Activated naive CD8-positive, alpha-beta T cell (primary cell): ENCODE measurements around the gene DEFB132.
A peak's percentile ranks its signal among the peaks of the same experiment; 100 is the strongest.
"Not testable (repeated sequence)": the region's sequence is repeated elsewhere in the genome, so short reads cannot be mapped to it uniquely, and the experiment has no call there.

Source experiments
- H3K27ac Mint-ChIP-seq: one replicate; pipeline ENCODE4 v1.8.0; 2021; ENCODE audit warnings: mixed read lengths
- H3K27me3 Mint-ChIP-seq: one replicate; pipeline ENCODE4 v1.8.0; 2021; ENCODE audit warnings: mixed read lengths
- H3K36me3 Mint-ChIP-seq: one replicate; pipeline ENCODE4 v1.8.0; 2021; ENCODE audit warnings: mixed read lengths
- H3K4me1 Mint-ChIP-seq: one replicate; pipeline ENCODE4 v1.8.0; 2021; ENCODE audit warnings: low read depth, mixed read lengths
- H3K4me3 Mint-ChIP-seq: one replicate; pipeline ENCODE4 v1.8.0; 2021; ENCODE audit warnings: mild to moderate bottlenecking, mixed read lengths
- H3K9me3 Mint-ChIP-seq: one replicate; pipeline ENCODE4 v1.8.0; 2021; ENCODE audit warnings: low read depth, mixed read lengths

The DEFB132 gene

GRCh38 chr20:242905-243304, 14.6 kb upstream of the DEFB132 start:
- Mint-ChIP-seq H3K4me3 (no peak overlapping the region), H3K27ac (no peak overlapping the region), H3K36me3 (no peaks in the 10 kb centered on the region), H3K27me3 (no peaks in the 10 kb centered on the region), H3K9me3 (no peaks in the 10 kb centered on the region), H3K4me1 (peaks cover 8% of the 10 kb centered on the region)

- no peaks in the 10 kb centered on the region for H3K27me3 Mint-ChIP-seq
- H3K4me3 Mint-ChIP-seq: no peak overlapping the region
- no peaks in the 10 kb centered on the region for H3K9me3 Mint-ChIP-seq
- no peak overlapping the region for H3K27ac Mint-ChIP-seq
- H3K36me3 Mint-ChIP-seq: no peaks in the 10 kb centered on the region
- peaks cover 8% of the 10 kb centered on the region for H3K4me1 Mint-ChIP-seq
Observed at GRCh38 chr20:251354-251753, 6.2 kb upstream of the DEFB132 start.

- Mint-ChIP-seq H3K9me3 (no peaks in the 10 kb centered on the region), H3K4me3 (no peak overlapping the region), H3K4me1 (peaks cover 8% of the 10 kb centered on the region), H3K36me3 (no peaks in the 10 kb centered on the region), H3K27ac (no peak overlapping the region), H3K27me3 (no peaks in the 10 kb centered on the region)
Observed at GRCh38 chr20:252801-253200, 4.7 kb upstream of the DEFB132 start.

GRCh38 chr20:253447-253846, 4.1 kb upstream of the DEFB132 start:
- not testable (repeated sequence) for H3K36me3 Mint-ChIP-seq, H3K27me3 Mint-ChIP-seq, H3K9me3 Mint-ChIP-seq, H3K27ac Mint-ChIP-seq, H3K4me3 Mint-ChIP-seq
- H3K4me1 Mint-ChIP-seq: peaks cover 10% of the 10 kb centered on the region

GRCh38 chr20:258269-258858, 840 bp downstream of the DEFB132 start:
- H3K4me1 Mint-ChIP-seq: peaks cover 10% of the 10 kb centered on the region
- peak overlapping the region; percentile 11 for H3K27ac Mint-ChIP-seq
- no peaks in the 10 kb centered on the region for H3K27me3 Mint-ChIP-seq

GRCh38 chr20:258963-259362, 1.4 kb downstream of the DEFB132 start:
- Mint-ChIP-seq H3K36me3 (no peaks in the 10 kb centered on the region), H3K9me3 (no peaks in the 10 kb centered on the region), H3K27me3 (no peaks in the 10 kb centered on the region), H3K27ac (no peak overlapping the region), H3K4me3 (no peak overlapping the region), H3K4me1 (peaks cover 10% of the 10 kb centered on the region)

More at GRCh38 chr20:258269-258858, 840 bp downstream of the DEFB132 start:
- Mint-ChIP-seq H3K9me3 (no peaks in the 10 kb centered on the region), H3K4me3 (no peak overlapping the region), H3K36me3 (no peaks in the 10 kb centered on the region)

GRCh38 chr20:259981-260380, 2.5 kb downstream of the DEFB132 start:
- Mint-ChIP-seq H3K27me3 (no peaks in the 10 kb centered on the region), H3K9me3 (no peaks in the 10 kb centered on the region), H3K27ac (no peak overlapping the region), H3K4me1 (peaks cover 10% of the 10 kb centered on the region), H3K4me3 (no peak overlapping the region), H3K36me3 (no peaks in the 10 kb centered on the region)

- H3K9me3 Mint-ChIP-seq: no peaks in the 10 kb centered on the region
- H3K4me1 Mint-ChIP-seq: peaks cover 15% of the 10 kb centered on the region
- peaks cover 1% of the 10 kb centered on the region for H3K27me3 Mint-ChIP-seq
- H3K27ac Mint-ChIP-seq: no peak overlapping the region
- no peaks in the 10 kb centered on the region for H3K36me3 Mint-ChIP-seq
- H3K4me3 Mint-ChIP-seq: no peak overlapping the region
Observed at GRCh38 chr20:263701-264100, 6.2 kb downstream of the DEFB132 start.

- Mint-ChIP-seq H3K27me3 (peaks cover 1% of the 10 kb centered on the region), H3K9me3 (no peaks in the 10 kb centered on the region), H3K36me3 (no peaks in the 10 kb centered on the region), H3K4me3 (peak overlapping the region; percentile 91), H3K4me1 (peaks cover 10% of the 10 kb centered on the region), H3K27ac (peak overlapping the region; percentile 48)
Observed at GRCh38 chr20:266596-267562, 9.4 kb downstream of the DEFB132 start.

- Mint-ChIP-seq H3K4me3 (no peak overlapping the region), H3K9me3 (no peaks in the 10 kb centered on the region), H3K36me3 (no peaks in the 10 kb centered on the region), H3K27me3 (peaks cover 1% of the 10 kb centered on the region), H3K4me1 (peaks cover 10% of the 10 kb centered on the region), H3K27ac (no peak overlapping the region)
Observed at GRCh38 chr20:270517-270916, 13.0 kb downstream of the DEFB132 start.

- Mint-ChIP-seq H3K27me3 (peaks cover 1% of the 10 kb centered on the region), H3K36me3 (peaks cover 3% of the 10 kb centered on the region), H3K27ac (no peak overlapping the region), H3K4me3 (no peak overlapping the region), H3K9me3 (no peaks in the 10 kb centered on the region), H3K4me1 (peaks cover 10% of the 10 kb centered on the region)
Observed at GRCh38 chr20:271069-271468, 13.5 kb downstream of the DEFB132 start.

GRCh38 chr20:271528-271927, 14.0 kb downstream of the DEFB132 start:
- Mint-ChIP-seq H3K4me1 (peaks cover 7% of the 10 kb centered on the region), H3K27me3 (peaks cover 1% of the 10 kb centered on the region), H3K36me3 (peaks cover 7% of the 10 kb centered on the region), H3K27ac (no peak overlapping the region), H3K4me3 (no peak overlapping the region), H3K9me3 (no peaks in the 10 kb centered on the region)

GRCh38 chr20:272718-273117, 15.2 kb downstream of the DEFB132 start:
- Mint-ChIP-seq H3K27me3 (no peaks in the 10 kb centered on the region), H3K4me3 (no peak overlapping the region), H3K4me1 (no peaks in the 10 kb centered on the region), H3K27ac (no peak overlapping the region), H3K36me3 (peaks cover 7% of the 10 kb centered on the region), H3K9me3 (no peaks in the 10 kb centered on the region)

GRCh38 chr20:273884-274283, 16.4 kb downstream of the DEFB132 start:
- no peak overlapping the region for H3K27ac Mint-ChIP-seq
- H3K4me1 Mint-ChIP-seq: no peaks in the 10 kb centered on the region
- no peaks in the 10 kb centered on the region for H3K27me3 Mint-ChIP-seq
- peaks cover 7% of the 10 kb centered on the region for H3K36me3 Mint-ChIP-seq
- no peaks in the 10 kb centered on the region for H3K9me3 Mint-ChIP-seq
- H3K4me3 Mint-ChIP-seq: no peak overlapping the region

- no peaks in the 10 kb centered on the region for H3K4me1 Mint-ChIP-seq
- no peak overlapping the region for H3K27ac Mint-ChIP-seq
- no peaks in the 10 kb centered on the region for H3K27me3 Mint-ChIP-seq
- H3K4me3 Mint-ChIP-seq: no peak overlapping the region
- H3K9me3 Mint-ChIP-seq: no peaks in the 10 kb centered on the region
- peaks cover 7% of the 10 kb centered on the region for H3K36me3 Mint-ChIP-seq
Observed at GRCh38 chr20:275791-276190, 18.3 kb downstream of the DEFB132 start.
